ENCODE results near the gene PTAR1.

Gene PTAR1

DNA sequence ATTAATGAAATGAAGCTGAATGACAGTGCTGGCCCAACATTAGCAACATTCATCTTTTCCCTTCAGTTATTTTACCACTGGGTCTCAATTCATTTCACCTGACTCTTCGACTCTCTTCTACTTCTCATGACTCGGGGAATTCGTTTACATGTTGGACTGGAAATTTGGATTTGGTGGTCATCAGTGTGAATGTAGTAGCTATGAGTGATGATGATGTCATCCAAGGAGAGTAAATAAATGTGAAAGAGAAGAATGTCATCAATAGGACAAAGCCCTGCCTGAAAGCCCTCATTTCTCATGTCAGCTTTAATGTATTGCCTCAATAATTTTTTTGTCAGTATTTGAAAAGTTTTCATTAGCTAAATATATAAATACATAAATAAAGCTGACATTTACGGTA, 38.9 kb upstream of the PTAR1 start:
- H2AK5ac ChIP-seq (ENCODE audit: low read length, severe bottlenecking), result no peak overlapping the region
- H4K91ac ChIP-seq (ENCODE audit: low read length), result no peak overlapping the region
- H3K27me3 ChIP-seq (ENCODE audit: control insufficient read depth in 1 of 2, insufficient read depth in 1 of 2, low read length in 2 of 2), result no peaks in the 10 kb centered on the region
- no peak overlapping the region for H2BK5ac ChIP-seq (ENCODE audit: low read depth, low read length, poor library complexity, severe bottlenecking)
- no peak overlapping the region for H3K14ac ChIP-seq (ENCODE audit: low read length in 2 of 2)
- no peak overlapping the region for H3K4me3 ChIP-seq (ENCODE audit: insufficient read depth in 1 of 2, low read depth in 1 of 2, low read length in 2 of 2)
- no peaks in the 10 kb centered on the region for H3K36me3 ChIP-seq (ENCODE audit: control insufficient read depth in 1 of 2, insufficient read depth in 2 of 2, low read depth in 1 of 2, low read length in 2 of 2)
- WGBS, result 6% methylated on average over 2 of the region's 4 CpGs
- no peak overlapping the region for H3K9ac ChIP-seq (ENCODE audit: low read length)
- H3K9me3 ChIP-seq (ENCODE audit: control insufficient read depth, low read length), result no peaks in the 10 kb centered on the region
- no peak overlapping the region for H2AFZ ChIP-seq (ENCODE audit: low read depth, low read length)
- H3K27ac ChIP-seq (ENCODE audit: low read length, poor library complexity, severe bottlenecking), result no peak overlapping the region
- no peaks in the 10 kb centered on the region for H3K79me1 ChIP-seq (replicated peaks; ENCODE audit: low read length, poor library complexity, severe bottlenecking)
- H4K8ac ChIP-seq (ENCODE audit: low read length), result no peak overlapping the region
- H3K4ac ChIP-seq (ENCODE audit: low read depth in 1 of 2, low read length in 2 of 2), result no peak overlapping the region
- peak; percentile 29 for DNase-seq
- H3K18ac ChIP-seq (ENCODE audit: low read depth in 1 of 2, low read length in 2 of 2), result no peak overlapping the region
- H2BK120ac ChIP-seq (ENCODE audit: low read depth, low read length), result no peak overlapping the region
- no peaks in the 10 kb centered on the region for H3K4me1 ChIP-seq (ENCODE audit: control insufficient read depth, insufficient read depth, low read depth, low read length)
- H3K23ac ChIP-seq (ENCODE audit: low read length in 2 of 2), result peak overlapping the region in 1 of 2 experiments; percentile 60
- no peak overlapping the region for H2BK12ac ChIP-seq (ENCODE audit: low read length in 2 of 2)
- no peak overlapping the region for H3K4me2 ChIP-seq (ENCODE audit: low read length, poor library complexity, severe bottlenecking)
- H2BK15ac ChIP-seq (ENCODE audit: low read depth, poor library complexity, severe bottlenecking), result no peak overlapping the region

DNA sequence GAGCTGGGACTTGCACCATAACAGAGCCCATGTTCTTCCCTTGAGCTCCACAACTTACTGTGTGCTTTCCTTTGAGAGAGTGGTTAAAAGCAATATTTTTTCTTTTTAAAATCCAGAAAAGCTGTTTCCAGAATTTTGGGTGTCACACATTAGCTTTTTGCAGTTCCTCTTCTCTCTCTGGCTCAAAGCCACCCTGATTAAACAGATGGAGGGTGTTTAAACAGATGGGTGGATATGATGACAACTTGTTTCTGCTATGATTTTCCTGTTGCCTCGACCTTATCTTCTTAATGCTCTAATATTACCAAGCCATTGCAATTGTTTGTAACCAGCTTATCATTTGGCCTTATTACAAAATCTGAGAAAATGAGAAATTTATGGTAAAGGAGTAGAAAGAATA, 37.9 kb upstream of the PTAR1 start:
- no peak overlapping the region for H3K18ac ChIP-seq (ENCODE audit: low read depth in 1 of 2, low read length in 2 of 2)
- H2AK5ac ChIP-seq (ENCODE audit: low read length, severe bottlenecking), result no peak overlapping the region
- no peak overlapping the region for H4K91ac ChIP-seq (ENCODE audit: low read length)
- no peak overlapping the region for H3K4me2 ChIP-seq (ENCODE audit: low read length, poor library complexity, severe bottlenecking)
- no peaks in the 10 kb centered on the region for H3K79me1 ChIP-seq (replicated peaks; ENCODE audit: low read length, poor library complexity, severe bottlenecking)
- no peak overlapping the region for H3K4me3 ChIP-seq (ENCODE audit: insufficient read depth in 1 of 2, low read depth in 1 of 2, low read length in 2 of 2)
- no peak overlapping the region for H3K27ac ChIP-seq (ENCODE audit: low read length, poor library complexity, severe bottlenecking)
- H3K36me3 ChIP-seq (ENCODE audit: control insufficient read depth in 1 of 2, insufficient read depth in 2 of 2, low read depth in 1 of 2, low read length in 2 of 2), result no peaks in the 10 kb centered on the region
- no peak overlapping the region for H3K14ac ChIP-seq (ENCODE audit: low read length in 2 of 2)
- no peak overlapping the region for H2BK5ac ChIP-seq (ENCODE audit: low read depth, low read length, poor library complexity, severe bottlenecking)
- no peak overlapping the region for H2BK120ac ChIP-seq (ENCODE audit: low read depth, low read length)
- no peaks in the 10 kb centered on the region for H3K4me1 ChIP-seq (ENCODE audit: control insufficient read depth, insufficient read depth, low read depth, low read length)
- no peak overlapping the region for H3K4ac ChIP-seq (ENCODE audit: low read depth in 1 of 2, low read length in 2 of 2)
- no peak overlapping the region for H2BK12ac ChIP-seq (ENCODE audit: low read length in 2 of 2)
- no peak overlapping the region for H2BK15ac ChIP-seq (ENCODE audit: low read depth, poor library complexity, severe bottlenecking)
- no CpG with 5 or more reads among the region's 1 CpG for WGBS
- DNase-seq, result no peak
- no peak overlapping the region for H3K9ac ChIP-seq (ENCODE audit: low read length)
- no peak overlapping the region for H4K8ac ChIP-seq (ENCODE audit: low read length)
- no peaks in the 10 kb centered on the region for H3K27me3 ChIP-seq (ENCODE audit: control insufficient read depth in 1 of 2, insufficient read depth in 1 of 2, low read length in 2 of 2)
- no peak overlapping the region for H2AFZ ChIP-seq (ENCODE audit: low read depth, low read length)
- no peaks in the 10 kb centered on the region for H3K9me3 ChIP-seq (ENCODE audit: control insufficient read depth, low read length)
- no peak overlapping the region for H3K23ac ChIP-seq (ENCODE audit: low read length in 2 of 2)

- no peak overlapping the region for H3K9ac ChIP-seq (ENCODE audit: low read length)
- WGBS, result 100% methylated on average over 1 of the region's 3 CpGs
- H2BK120ac ChIP-seq (ENCODE audit: low read depth, low read length), result no peak overlapping the region
- H3K36me3 ChIP-seq (ENCODE audit: control insufficient read depth in 1 of 2, insufficient read depth in 2 of 2, low read depth in 1 of 2, low read length in 2 of 2), result no peaks in the 10 kb centered on the region
- no peak overlapping the region for H4K8ac ChIP-seq (ENCODE audit: low read length)
- H3K4me1 ChIP-seq (ENCODE audit: control insufficient read depth, insufficient read depth, low read depth, low read length), result no peaks in the 10 kb centered on the region
- no peak overlapping the region for H2AK5ac ChIP-seq (ENCODE audit: low read length, severe bottlenecking)
- no peak overlapping the region for H3K4me2 ChIP-seq (ENCODE audit: low read length, poor library complexity, severe bottlenecking)
- H2AFZ ChIP-seq (ENCODE audit: low read depth, low read length), result no peak overlapping the region
- H3K23ac ChIP-seq (ENCODE audit: low read length in 2 of 2), result no peak overlapping the region
- no peaks in the 10 kb centered on the region for H3K27me3 ChIP-seq (ENCODE audit: control insufficient read depth in 1 of 2, insufficient read depth in 1 of 2, low read length in 2 of 2)
- no peak overlapping the region for H3K27ac ChIP-seq (ENCODE audit: low read length, poor library complexity, severe bottlenecking)
- no peak overlapping the region for H3K18ac ChIP-seq (ENCODE audit: low read depth in 1 of 2, low read length in 2 of 2)
- no peak overlapping the region for H3K4me3 ChIP-seq (ENCODE audit: insufficient read depth in 1 of 2, low read depth in 1 of 2, low read length in 2 of 2)
- no peak overlapping the region for H2BK12ac ChIP-seq (ENCODE audit: low read length in 2 of 2)
- no peaks in the 10 kb centered on the region for H3K9me3 ChIP-seq (ENCODE audit: control insufficient read depth, low read length)
- no peaks in the 10 kb centered on the region for H3K79me1 ChIP-seq (replicated peaks; ENCODE audit: low read length, poor library complexity, severe bottlenecking)
- H3K4ac ChIP-seq (ENCODE audit: low read depth in 1 of 2, low read length in 2 of 2), result no peak overlapping the region
- H3K14ac ChIP-seq (ENCODE audit: low read length in 2 of 2), result no peak overlapping the region
- H2BK15ac ChIP-seq (ENCODE audit: low read depth, poor library complexity, severe bottlenecking), result no peak overlapping the region
- H2BK5ac ChIP-seq (ENCODE audit: low read depth, low read length, poor library complexity, severe bottlenecking), result no peak overlapping the region
- no peak overlapping the region for H4K91ac ChIP-seq (ENCODE audit: low read length)
- DNase-seq, result no peak
Measured at GRCh38 chr9:69794356-69794755, 34.5 kb upstream of the PTAR1 start.

GRCh38 chr9:69785757-69786156, 25.9 kb upstream of the PTAR1 start:
- H2BK120ac ChIP-seq (ENCODE audit: low read depth, low read length), result no peak overlapping the region

More at GRCh38 chr9:69785757-69786156, 25.9 kb upstream of the PTAR1 start:
- Histone ChIP-seq H3K27me3 (ENCODE audit: control insufficient read depth in 1 of 2, insufficient read depth in 1 of 2, low read length in 2 of 2) (no peaks in the 10 kb centered on the region), H3K4ac (ENCODE audit: low read depth in 1 of 2, low read length in 2 of 2) (no peak overlapping the region), H3K4me1 (ENCODE audit: control insufficient read depth, insufficient read depth, low read depth, low read length) (no peaks in the 10 kb centered on the region), H3K18ac (ENCODE audit: low read depth in 1 of 2, low read length in 2 of 2) (no peak overlapping the region), H2AK5ac (ENCODE audit: low read length, severe bottlenecking) (no peak overlapping the region), H2BK5ac (ENCODE audit: low read depth, low read length, poor library complexity, severe bottlenecking) (no peak overlapping the region), H4K91ac (ENCODE audit: low read length) (no peak overlapping the region), H3K23ac (ENCODE audit: low read length in 2 of 2) (no peak overlapping the region), H3K9ac (ENCODE audit: low read length) (no peak overlapping the region), H3K14ac (ENCODE audit: low read length in 2 of 2) (no peak overlapping the region), H3K4me3 (ENCODE audit: insufficient read depth in 1 of 2, low read depth in 1 of 2, low read length in 2 of 2) (no peak overlapping the region), H3K79me1 (replicated peaks; ENCODE audit: low read length, poor library complexity, severe bottlenecking) (no peaks in the 10 kb centered on the region), H2AFZ (ENCODE audit: low read depth, low read length) (no peak overlapping the region), H3K36me3 (ENCODE audit: control insufficient read depth in 1 of 2, insufficient read depth in 2 of 2, low read depth in 1 of 2, low read length in 2 of 2) (no peaks in the 10 kb centered on the region), H2BK15ac (ENCODE audit: low read depth, poor library complexity, severe bottlenecking) (no peak overlapping the region), H3K4me2 (ENCODE audit: low read length, poor library complexity, severe bottlenecking) (no peak overlapping the region), H3K27ac (ENCODE audit: low read length, poor library complexity, severe bottlenecking) (no peak overlapping the region), H4K8ac (ENCODE audit: low read length) (no peak overlapping the region), H2BK12ac (ENCODE audit: low read length in 2 of 2) (no peak overlapping the region), H3K9me3 (ENCODE audit: control insufficient read depth, low read length) (no peaks in the 10 kb centered on the region)
- peak; percentile 76 for DNase-seq
